ENCODE measurements around the gene CIC. TPM values are rescaled to one million over a fixed set of nuclear protein-coding genes. Genes with fewer than 3 reads are reported as not detected.

The CIC gene
- total RNA-seq, 2 experiments from 2014 or later, result 60.7 to 65.6 TPM

DNA sequence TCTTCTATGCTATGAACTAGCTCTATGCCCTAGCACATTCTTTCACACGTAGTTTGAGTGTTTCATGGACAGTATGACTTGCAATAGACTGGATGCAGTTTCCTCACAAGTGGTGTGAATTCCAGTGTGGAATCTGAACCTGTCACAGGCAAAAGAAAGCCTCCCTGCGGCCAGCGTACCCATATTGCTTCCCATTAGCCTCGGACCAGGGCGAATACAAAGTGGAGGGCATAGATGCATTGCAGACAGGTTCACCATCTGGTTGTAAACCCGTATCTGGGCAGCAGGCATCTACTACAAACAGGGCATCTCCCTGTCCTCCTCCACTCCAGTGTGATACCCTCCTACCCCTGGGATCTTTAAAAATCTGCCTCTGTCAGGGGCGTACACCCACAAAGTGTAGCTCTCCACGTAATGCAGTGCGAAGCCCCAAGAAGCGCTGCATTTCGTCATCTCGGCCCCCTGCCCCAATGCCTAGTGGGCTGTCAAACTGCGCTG is 1.4 kb upstream of the CIC start:
- no peak overlapping the region for H3K4me3 Mint-ChIP-seq
- H3K4me1 Mint-ChIP-seq (ENCODE audit: low read depth), result peaks cover 26% of the 10 kb centered on the region
- POLR2A ChIA-PET, result interaction anchor here (0.8 to 1.4 kb wide), 6 partner anchors 9 to 34 kb away, joined by 3 to 11 read pairs (median 4); partner anchors contain the start of genes ERF, PAFAH1B3 and PRR19
- intact Hi-C loops (cut with micrococcal nuclease), result loop anchor here (2.0 kb wide), 1 partner anchor 13 kb away; the partner anchor contains the start of gene ERF
- H3K27ac Mint-ChIP-seq, result no peak overlapping the region
- H3K9me3 Mint-ChIP-seq, result no peaks in the 10 kb centered on the region
- no peaks in the 10 kb centered on the region for H3K27me3 Mint-ChIP-seq
- TF ChIP-seq, protein P1, sequence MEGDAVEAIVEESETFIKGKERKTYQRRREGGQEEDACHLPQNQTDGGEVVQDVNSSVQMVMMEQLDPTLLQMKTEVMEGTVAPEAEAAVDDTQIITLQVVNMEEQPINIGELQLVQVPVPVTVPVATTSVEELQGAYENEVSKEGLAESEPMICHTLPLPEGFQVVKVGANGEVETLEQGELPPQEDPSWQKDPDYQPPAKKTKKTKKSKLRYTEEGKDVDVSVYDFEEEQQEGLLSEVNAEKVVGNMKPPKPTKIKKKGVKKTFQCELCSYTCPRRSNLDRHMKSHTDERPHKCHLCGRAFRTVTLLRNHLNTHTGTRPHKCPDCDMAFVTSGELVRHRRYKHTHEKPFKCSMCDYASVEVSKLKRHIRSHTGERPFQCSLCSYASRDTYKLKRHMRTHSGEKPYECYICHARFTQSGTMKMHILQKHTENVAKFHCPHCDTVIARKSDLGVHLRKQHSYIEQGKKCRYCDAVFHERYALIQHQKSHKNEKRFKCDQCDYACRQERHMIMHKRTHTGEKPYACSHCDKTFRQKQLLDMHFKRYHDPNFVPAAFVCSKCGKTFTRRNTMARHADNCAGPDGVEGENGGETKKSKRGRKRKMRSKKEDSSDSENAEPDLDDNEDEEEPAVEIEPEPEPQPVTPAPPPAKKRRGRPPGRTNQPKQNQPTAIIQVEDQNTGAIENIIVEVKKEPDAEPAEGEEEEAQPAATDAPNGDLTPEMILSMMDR (IDR thresholded peaks at IDR 0.05), result no peak
- ATAC-seq (no peak), DNase-seq (no peak)
- peaks cover 7% of the 10 kb centered on the region for H3K36me3 Mint-ChIP-seq (ENCODE audit: low read depth)
- CTCF ChIA-PET, result interaction anchor here (0.6 to 1.3 kb wide), 4 partner anchors 12 to 185 kb away, joined by 3 to 4 read pairs (median 3); no protein-coding TSS in a partner anchor

- ChIA-PET CTCF (interaction anchor here (0.6 to 1.0 kb wide), 2 partner anchors 136 to 184 kb away, joined by 3 read pairs; no protein-coding TSS in a partner anchor), POLR2A (interaction anchor here (0.8 to 1.4 kb wide), 3 partner anchors 14 to 34 kb away, joined by 3 to 11 read pairs (median 4); partner anchors contain the start of genes PAFAH1B3 and PRR19)
- DNase-seq, result peak; percentile 100
- Mint-ChIP-seq H3K4me1 (ENCODE audit: low read depth) (peaks cover 26% of the 10 kb centered on the region), H3K9me3 (no peaks in the 10 kb centered on the region), H3K36me3 (ENCODE audit: low read depth) (peaks cover 8% of the 10 kb centered on the region), H3K27ac (no peak overlapping the region), H3K4me3 (no peak overlapping the region), H3K27me3 (no peaks in the 10 kb centered on the region)
- intact Hi-C loops (cut with micrococcal nuclease), result loop anchor here (2.0 kb wide), 1 partner anchor 13 kb away; the partner anchor contains the start of gene ERF
- TF ChIP-seq, protein P1 (IDR thresholded peaks at IDR 0.05), result no peak
- peak; percentile 62 for ATAC-seq
Observed at GRCh38 chr19:42268142-42268703, 829 bp upstream of the CIC start.

- H3K4me3 Mint-ChIP-seq, result no peak overlapping the region
- ATAC-seq, result no peak
Observed at GRCh38 chr19:42269478-42270345, 660 bp downstream of the CIC start.

GRCh38 chr19:42270346-42271044 is 1.4 kb downstream of the CIC start:
- Mint-ChIP-seq H3K36me3 (ENCODE audit: low read depth) (peaks cover 13% of the 10 kb centered on the region), H3K4me1 (ENCODE audit: low read depth) (peaks cover 37% of the 10 kb centered on the region), H3K9me3 (no peaks in the 10 kb centered on the region), H3K4me3 (no peak overlapping the region), H3K27me3 (no peaks in the 10 kb centered on the region), H3K27ac (peak overlapping the region; percentile 99)
- TF ChIP-seq, protein P1 (IDR thresholded peaks at IDR 0.05), result no peak
- CTCF ChIA-PET, result interaction anchor here (1.0 to 2.2 kb wide), 3 partner anchors 9 to 27 kb away, joined by 3 to 36 read pairs (median 5); no protein-coding TSS in a partner anchor
- intact Hi-C loops (cut with micrococcal nuclease), result no loop called here
- POLR2A ChIA-PET, result interaction anchor here (1.1 to 4.3 kb wide), 9 partner anchors 8 to 28 kb away, joined by 3 to 31 read pairs (median 14); partner anchors contain the start of gene GSK3A
- DNase-seq (peak; percentile 87), ATAC-seq (peak; percentile 8)

More at GRCh38 chr19:42269478-42270345, 660 bp downstream of the CIC start:
- peak overlapping the region; percentile 99 for H3K27ac Mint-ChIP-seq
- no peak for DNase-seq
- no peaks in the 10 kb centered on the region for H3K9me3 Mint-ChIP-seq
- H3K27me3 Mint-ChIP-seq, result no peaks in the 10 kb centered on the region
- POLR2A ChIA-PET, result interaction anchor here (1.1 to 4.3 kb wide), 7 partner anchors 7 to 27 kb away, joined by 3 to 31 read pairs (median 14); partner anchors contain the start of gene GSK3A
- CTCF ChIA-PET, result interaction anchor here (1.6 to 2.2 kb wide), 2 partner anchors 10 to 26 kb away, joined by 5 to 36 read pairs; no protein-coding TSS in a partner anchor
- H3K4me1 Mint-ChIP-seq (ENCODE audit: low read depth), result peaks cover 31% of the 10 kb centered on the region
- peaks cover 13% of the 10 kb centered on the region for H3K36me3 Mint-ChIP-seq (ENCODE audit: low read depth)
- intact Hi-C loops (cut with micrococcal nuclease), result loop anchor here (2.0 kb wide), 1 partner anchor 15 kb away; the partner anchor contains the start of gene ERF
- TF ChIP-seq, protein P1 (IDR thresholded peaks at IDR 0.05), result no peak

Measured in activated CD8-positive, alpha-beta T cell treated with anti-CD3 and anti-CD28 coated beads for 36 hours (primary cell).